Sigmoid colon (tissue), 7 donors: ENCODE data around the gene NFKB2. TPM values are rescaled to one million over a fixed set of nuclear protein-coding genes. Genes with fewer than 3 reads are reported as not detected.

Experiments used
- DNase-seq: peaks from one replicate; pipeline ENCODE4 v3.0.0-alpha.2; 2019
- H3K27ac ChIP-seq, 4 donors: fragments of 200-600 bp; sonication (generic); one replicate each; pipeline ENCODE4 v1.5.1; 2016 to 2019; ENCODE audit warnings: mild to moderate bottlenecking in 1 of 4
- H3K27me3 ChIP-seq, 3 donors: fragments of 200-600 bp; sonication (generic); one replicate each; pipeline ENCODE4 v1.5.1; 2019; ENCODE audit warnings: mild to moderate bottlenecking in 1 of 3
- H3K36me3 ChIP-seq, 4 donors: fragments of 200-600 bp; sonication (generic); one replicate each; pipeline ENCODE4 v1.5.1; 2016 to 2019
- H3K4me1 ChIP-seq, 4 donors: fragments of 200-600 bp; sonication (generic); one replicate each; pipeline ENCODE4 v1.5.1; 2017 to 2019
- H3K4me3 ChIP-seq, 4 donors: fragments of 200-600 bp; sonication (generic); one replicate each; pipeline ENCODE4 v1.5.1; 2017 to 2019; ENCODE audit warnings: mild to moderate bottlenecking in 2 of 4, moderate library complexity in 1 of 4
- H3K9me3 ChIP-seq, 4 donors: fragments of 200-600 bp in 3 of 4; sonication (generic) in 3 of 4; one replicate each; pipeline versions ENCODE4 v1.5.1 to v1.6.1; 2013 to 2019
- EP300 ChIP-seq, 4 donors: sonication (generic); formaldehyde crosslinking; IDR thresholded peaks; one replicate each; pipeline ENCODE4 v1.6.1; 2017; ENCODE audit warnings: antibody characterized with exemption in 4 of 4
- POLR2A ChIP-seq, 2 donors: fragments of 450-650 bp; IDR thresholded peaks; one replicate each; pipeline ENCODE4 v1.6.1; 2016; ENCODE audit warnings: antibody characterized with exemption in 2 of 2, mild to moderate bottlenecking in 2 of 2, moderate library complexity in 2 of 2
- POLR2AphosphoS5 ChIP-seq, 4 donors: sonication (generic); formaldehyde crosslinking; IDR thresholded peaks; one replicate each; pipeline ENCODE4 v1.6.1; 2017; ENCODE audit warnings: antibody characterized with exemption in 4 of 4
- WGBS, 2 donors: extraction: QIAGEN DNeasy Blood & Tissue Kit; methylation state at CpG; one replicate each; pipeline ENCODE4 v1.1.7; 2013; 5-methylcytosine and 5-hydroxymethylcytosine counted together
- intact Hi-C: fragments of 100-400 bp; cut with DNase I; formaldehyde crosslinking; loops from one replicate; pipeline ENCODE4 v1.15.1; 2023
- polyA plus RNA-seq, 3 donors: library from polyadenylated mRNA; stranded (reverse); fragments of 200-250 nt; gene quantifications; one replicate each; pipeline ENCODE4 v1.2.3, GENCODE V29; 2013
- total RNA-seq, 4 donors: library from RNA; depleted of rRNA; stranded (reverse); fragments of >200 nt; gene quantifications; one replicate each; pipeline ENCODE4 v1.1.0, GENCODE V29; 2016
- TF ChIP-seq, protein P1 (sequence below), 4 experiments: fragments of 450-650 bp in 3 of 4; fragments of 200-600 bp in 1 of 4; IDR thresholded peaks; one replicate each; pipeline ENCODE4 v1.5.1; 2016 to 2019; ENCODE audit warnings: antibody characterized with exemption in 4 of 4, mild to moderate bottlenecking in 3 of 4, moderate library complexity in 2 of 4
- donor health status: healthy with polysubstance abuse.
- donor health status: Bipolar disorder and iron deficiency.
- donor health status: healthy.

Gene NFKB2
- total and polyA plus RNA-seq, 7 donors = 5.4 to 41.5 (median 31.6) TPM

DNA sequence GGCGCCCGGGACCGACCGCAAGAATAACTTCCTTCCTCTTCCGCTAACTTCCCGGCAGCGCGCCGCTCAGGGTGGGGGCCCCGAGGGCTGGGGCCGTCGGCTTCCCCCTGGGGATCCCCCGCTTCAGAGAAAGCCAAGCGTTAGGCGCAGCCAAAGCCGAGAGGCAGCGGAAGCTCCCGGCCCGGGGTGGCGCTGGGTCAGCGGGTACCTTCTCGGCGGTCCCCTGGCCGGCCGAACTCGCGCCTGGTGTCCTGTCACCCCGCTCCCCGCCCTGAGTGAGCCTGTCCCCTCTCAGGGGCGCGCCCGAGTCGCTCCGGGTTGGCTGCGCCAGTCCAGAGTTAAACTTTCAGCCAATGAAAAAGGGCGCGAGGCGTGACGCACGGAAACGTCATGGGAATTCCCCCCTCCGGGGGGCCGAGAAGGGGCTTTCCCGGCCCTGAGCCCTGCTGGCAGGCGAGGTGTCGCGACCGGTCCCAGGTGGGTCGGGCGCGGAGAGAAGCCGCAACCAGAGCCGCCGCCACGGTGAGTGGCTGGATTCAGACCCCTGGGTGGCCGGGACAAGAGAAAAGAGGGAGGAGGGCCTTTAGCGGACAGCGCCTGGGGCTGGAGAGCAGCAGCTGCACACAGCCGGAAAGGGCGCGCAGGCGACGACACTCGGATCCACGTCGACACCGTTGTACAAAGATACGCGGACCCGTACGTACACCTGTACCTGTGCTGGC, 1.3 kb upstream of the NFKB2 start:
- Histone ChIP-seq H3K9me3 (no peaks in the 10 kb centered on the region), H3K27me3 (no peaks in the 10 kb centered on the region), H3K4me1 (peaks cover 0 to 47% (median 45%) of the 10 kb centered on the region in 4 donors), H3K36me3 (peaks cover 0 to 16% (median 10%) of the 10 kb centered on the region in 4 donors), H3K4me3 (peak overlapping the region; percentile 61 to 76 (median 68)), H3K27ac (peak overlapping the region; percentile 97 to 99 (median 98))
- 0% methylated on average over 71 of the region's 71 CpGs for WGBS, 2 donors
- peak; percentile 98 for DNase-seq
- TF ChIP-seq POLR2AphosphoS5 (IDR thresholded peaks at IDR 0.05) (peak; percentile 75 to 84 (median 83)), POLR2A (IDR thresholded peaks at IDR 0.05) (peak; percentile 51 to 55), EP300 (IDR thresholded peaks at IDR 0.05) (peak in 2 of 4 donors; percentile 78 to 92)
- TF ChIP-seq, protein P1, sequence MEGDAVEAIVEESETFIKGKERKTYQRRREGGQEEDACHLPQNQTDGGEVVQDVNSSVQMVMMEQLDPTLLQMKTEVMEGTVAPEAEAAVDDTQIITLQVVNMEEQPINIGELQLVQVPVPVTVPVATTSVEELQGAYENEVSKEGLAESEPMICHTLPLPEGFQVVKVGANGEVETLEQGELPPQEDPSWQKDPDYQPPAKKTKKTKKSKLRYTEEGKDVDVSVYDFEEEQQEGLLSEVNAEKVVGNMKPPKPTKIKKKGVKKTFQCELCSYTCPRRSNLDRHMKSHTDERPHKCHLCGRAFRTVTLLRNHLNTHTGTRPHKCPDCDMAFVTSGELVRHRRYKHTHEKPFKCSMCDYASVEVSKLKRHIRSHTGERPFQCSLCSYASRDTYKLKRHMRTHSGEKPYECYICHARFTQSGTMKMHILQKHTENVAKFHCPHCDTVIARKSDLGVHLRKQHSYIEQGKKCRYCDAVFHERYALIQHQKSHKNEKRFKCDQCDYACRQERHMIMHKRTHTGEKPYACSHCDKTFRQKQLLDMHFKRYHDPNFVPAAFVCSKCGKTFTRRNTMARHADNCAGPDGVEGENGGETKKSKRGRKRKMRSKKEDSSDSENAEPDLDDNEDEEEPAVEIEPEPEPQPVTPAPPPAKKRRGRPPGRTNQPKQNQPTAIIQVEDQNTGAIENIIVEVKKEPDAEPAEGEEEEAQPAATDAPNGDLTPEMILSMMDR (IDR thresholded peaks at IDR 0.05) = peak; percentile 18 to 99 (median 70)
- intact Hi-C loops = loop anchor here (1.0 to 10.0 kb wide), 6 partner anchors 28 to 273 kb away; partner anchors contain the start of genes ACTR1A, LDB1, SUFU and TRIM8

DNA sequence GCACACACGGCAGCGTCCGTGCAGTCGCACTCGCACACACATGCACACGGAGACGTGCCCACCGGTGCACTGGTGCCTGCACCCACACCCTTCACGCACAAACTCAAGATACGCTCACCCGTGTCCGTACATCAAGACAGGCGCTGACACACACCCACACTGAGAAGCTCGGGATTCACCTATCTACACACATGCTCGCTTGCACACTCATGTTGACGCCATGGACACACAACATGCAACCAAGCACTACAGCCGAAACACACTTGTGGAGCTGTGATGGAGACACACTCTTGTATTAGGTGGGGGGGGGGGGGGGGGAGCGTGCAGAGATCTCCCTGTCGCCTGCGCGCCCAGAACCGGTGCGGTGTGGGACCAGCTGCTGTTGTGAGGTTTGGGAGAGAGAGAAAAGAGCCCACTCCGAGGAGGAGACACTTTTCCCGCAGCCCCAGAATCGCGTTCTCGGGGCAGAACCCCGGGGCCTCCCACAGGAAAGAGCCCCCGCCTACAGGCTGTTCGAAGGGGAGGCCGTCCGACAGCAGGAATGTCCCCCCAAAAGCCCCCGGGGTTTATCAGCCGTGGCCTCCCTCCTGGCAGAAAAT, 605 bp upstream of the NFKB2 start:
- intact Hi-C loops = loop anchor here (1.0 to 10.0 kb wide), 6 partner anchors 27 to 274 kb away; partner anchors contain the start of genes ACTR1A, LDB1, SUFU and TRIM8
- H3K9me3 ChIP-seq = no peaks in the 10 kb centered on the region

GRCh38 chr10:102396317-102396650, 779 bp downstream of the NFKB2 start:
- H3K27ac ChIP-seq = peak overlapping the region; percentile 97 to 99 (median 98)
- TF ChIP-seq EP300 (IDR thresholded peaks at IDR 0.05) (no peak), POLR2A (IDR thresholded peaks at IDR 0.05) (no peak), POLR2AphosphoS5 (IDR thresholded peaks at IDR 0.05) (no peak)
- TF ChIP-seq, protein P1 (IDR thresholded peaks at IDR 0.05) = no peak
- peak overlapping the region; percentile 61 to 76 (median 68) for H3K4me3 ChIP-seq
- intact Hi-C loops = loop anchor here (1.0 to 10.0 kb wide), 2 partner anchors 11 to 249 kb away; partner anchors contain the start of gene TRIM8
- 52 to 65% methylated on average over 4 of the region's 4 CpGs for WGBS, 2 donors
- H3K9me3 ChIP-seq = no peaks in the 10 kb centered on the region
- no peak for DNase-seq
- peaks cover 11 to 30% (median 21%) of the 10 kb centered on the region in 4 donors for H3K36me3 ChIP-seq
- peaks cover 0 to 67% (median 59%) of the 10 kb centered on the region in 4 donors for H3K4me1 ChIP-seq
- H3K27me3 ChIP-seq = no peaks in the 10 kb centered on the region

More for the DNA sequence above, 605 bp upstream of the NFKB2 start:
- TF ChIP-seq, protein P1 (IDR thresholded peaks at IDR 0.05) = no peak
- TF ChIP-seq POLR2AphosphoS5 (IDR thresholded peaks at IDR 0.05) (no peak), EP300 (IDR thresholded peaks at IDR 0.05) (no peak), POLR2A (IDR thresholded peaks at IDR 0.05) (no peak)
- H3K36me3 ChIP-seq = peaks cover 0 to 16% (median 10%) of the 10 kb centered on the region in 4 donors
- peak overlapping the region; percentile 61 to 76 (median 68) for H3K4me3 ChIP-seq
- H3K27me3 ChIP-seq = no peaks in the 10 kb centered on the region
- peak; percentile 80 for DNase-seq
- 0 to 1% methylated on average over 35 of the region's 35 CpGs for WGBS, 2 donors
- H3K4me1 ChIP-seq = peaks cover 0 to 53% (median 50%) of the 10 kb centered on the region in 4 donors
- H3K27ac ChIP-seq = peak overlapping the region; percentile 97 to 99 (median 98)

GRCh38 chr10:102396730-102397151, 1.2 kb downstream of the NFKB2 start:
- no peak for TF ChIP-seq EP300 (IDR thresholded peaks at IDR 0.05)
- peak in 2 of 4 donors; percentile 11 to 34 for TF ChIP-seq POLR2AphosphoS5 (IDR thresholded peaks at IDR 0.05)
- no peak for TF ChIP-seq POLR2A (IDR thresholded peaks at IDR 0.05)
- TF ChIP-seq, protein P1 (IDR thresholded peaks at IDR 0.05) = no peak
- H3K4me3 ChIP-seq = peak overlapping the region; percentile 61 to 76 (median 68)
- DNase-seq = no peak
- peaks cover 0 to 72% (median 64%) of the 10 kb centered on the region in 4 donors for H3K4me1 ChIP-seq
- WGBS, 2 donors = 92% methylated on average over 12 of the region's 12 CpGs
- no peaks in the 10 kb centered on the region for H3K27me3 ChIP-seq
- H3K9me3 ChIP-seq = no peaks in the 10 kb centered on the region
- peak overlapping the region; percentile 97 to 99 (median 98) for H3K27ac ChIP-seq
- intact Hi-C loops = loop anchor here (1.0 to 10.0 kb wide), 2 partner anchors 11 to 248 kb away; partner anchors contain the start of gene TRIM8
- H3K36me3 ChIP-seq = peaks cover 15 to 34% (median 26%) of the 10 kb centered on the region in 4 donors
